GM10248 (cell line): Measurements from ENCODE around the gene NUDT19.
A peak's percentile ranks its signal among the peaks of the same experiment; 100 is the strongest.

ENCODE experiments used
- CTCF ChIA-PET: fragments of 300-600 bp; sonication (Branson Sonifier 250); formaldehyde crosslinking; extraction: SDS; loops from one replicate; lab custom pipeline; 2021; ENCODE audit warnings: antibody characterized with exemption; lab: Yijun Ruan, JAX
- POLR2A ChIA-PET: fragments of 350-650 bp; sonication (Branson Sonifier 250); formaldehyde crosslinking; extraction: SDS; loops from one replicate; lab custom pipeline; 2020; ENCODE audit warnings: antibody characterized with exemption; lab: Yijun Ruan, JAX
- DNase-seq: peaks from one replicate; pipeline ENCODE4 v3.0.0; 2012; ENCODE audit errors: extremely low spot score
- TF ChIP-seq, protein P1 (sequence below): IDR thresholded peaks from 2 replicates; pipeline ENCODE4 v1.5.1; 2012; ENCODE audit warnings: mild to moderate bottlenecking, low read depth; ENCODE audit errors: extremely low read depth, missing control alignments, control extremely low read depth

NUDT19 gene

DNA sequence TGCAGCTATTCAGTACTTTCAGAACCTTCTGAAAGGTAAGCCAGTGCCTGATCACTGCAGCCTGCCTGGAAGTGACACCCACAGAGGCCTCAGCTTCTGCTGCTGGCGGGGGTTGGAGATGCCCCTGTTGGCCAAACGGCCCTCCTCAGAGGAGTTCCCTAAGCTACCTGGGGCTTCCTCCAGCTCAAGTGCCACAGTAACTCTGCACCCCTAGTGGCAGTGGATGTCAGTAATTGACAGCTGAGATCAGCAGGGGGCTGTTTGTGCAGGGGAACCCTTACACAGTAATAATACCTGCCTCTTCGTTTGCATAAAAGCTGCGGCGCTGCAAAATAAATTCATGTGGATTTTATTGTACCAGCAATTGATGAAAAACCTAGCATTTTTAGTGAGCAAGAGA is 56.9 kb downstream of the NUDT19 start:
- CTCF ChIA-PET = interaction anchor here (0.8 to 1.3 kb wide), 6 partner anchors 9 to 61 kb away, joined by 3 to 7 read pairs (median 4); partner anchors contain the start of gene NUDT19
- TF ChIP-seq, protein P1, sequence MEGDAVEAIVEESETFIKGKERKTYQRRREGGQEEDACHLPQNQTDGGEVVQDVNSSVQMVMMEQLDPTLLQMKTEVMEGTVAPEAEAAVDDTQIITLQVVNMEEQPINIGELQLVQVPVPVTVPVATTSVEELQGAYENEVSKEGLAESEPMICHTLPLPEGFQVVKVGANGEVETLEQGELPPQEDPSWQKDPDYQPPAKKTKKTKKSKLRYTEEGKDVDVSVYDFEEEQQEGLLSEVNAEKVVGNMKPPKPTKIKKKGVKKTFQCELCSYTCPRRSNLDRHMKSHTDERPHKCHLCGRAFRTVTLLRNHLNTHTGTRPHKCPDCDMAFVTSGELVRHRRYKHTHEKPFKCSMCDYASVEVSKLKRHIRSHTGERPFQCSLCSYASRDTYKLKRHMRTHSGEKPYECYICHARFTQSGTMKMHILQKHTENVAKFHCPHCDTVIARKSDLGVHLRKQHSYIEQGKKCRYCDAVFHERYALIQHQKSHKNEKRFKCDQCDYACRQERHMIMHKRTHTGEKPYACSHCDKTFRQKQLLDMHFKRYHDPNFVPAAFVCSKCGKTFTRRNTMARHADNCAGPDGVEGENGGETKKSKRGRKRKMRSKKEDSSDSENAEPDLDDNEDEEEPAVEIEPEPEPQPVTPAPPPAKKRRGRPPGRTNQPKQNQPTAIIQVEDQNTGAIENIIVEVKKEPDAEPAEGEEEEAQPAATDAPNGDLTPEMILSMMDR = peak; percentile 64
- peak; percentile 35 for DNase-seq
- POLR2A ChIA-PET = interaction anchor here (0.6 kb wide), 1 partner anchor 548 kb away, joined by 3 read pairs; no protein-coding TSS in a partner anchor

DNA sequence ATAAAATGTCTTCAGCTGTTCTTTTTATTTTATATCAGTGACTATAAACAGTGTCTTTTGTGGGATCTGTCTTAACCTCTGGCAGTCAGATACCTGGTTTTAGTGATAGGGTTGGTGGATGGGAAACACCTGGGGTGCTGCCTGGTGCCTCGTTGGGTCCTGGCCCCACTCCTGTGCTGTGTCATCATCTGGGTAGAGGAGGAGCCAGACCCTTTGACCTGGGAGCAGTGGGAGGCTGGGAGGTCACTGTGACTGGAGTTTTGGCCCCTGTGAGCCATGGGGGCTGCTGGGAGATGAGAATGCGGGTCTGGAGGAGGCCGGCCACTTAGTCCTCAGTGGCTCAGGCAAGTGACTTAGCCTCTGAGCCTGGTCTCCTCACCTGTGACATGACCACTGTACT is 57.3 kb downstream of the NUDT19 start:
- ChIA-PET POLR2A (interaction anchor here (0.6 kb wide), 1 partner anchor 548 kb away, joined by 3 read pairs; no protein-coding TSS in a partner anchor), CTCF (interaction anchor here (0.9 to 1.3 kb wide), 4 partner anchors 8 to 57 kb away, joined by 4 to 7 read pairs (median 4); partner anchors contain the start of gene NUDT19)
- DNase-seq = no peak
- TF ChIP-seq, protein P1 = no peak

DNA sequence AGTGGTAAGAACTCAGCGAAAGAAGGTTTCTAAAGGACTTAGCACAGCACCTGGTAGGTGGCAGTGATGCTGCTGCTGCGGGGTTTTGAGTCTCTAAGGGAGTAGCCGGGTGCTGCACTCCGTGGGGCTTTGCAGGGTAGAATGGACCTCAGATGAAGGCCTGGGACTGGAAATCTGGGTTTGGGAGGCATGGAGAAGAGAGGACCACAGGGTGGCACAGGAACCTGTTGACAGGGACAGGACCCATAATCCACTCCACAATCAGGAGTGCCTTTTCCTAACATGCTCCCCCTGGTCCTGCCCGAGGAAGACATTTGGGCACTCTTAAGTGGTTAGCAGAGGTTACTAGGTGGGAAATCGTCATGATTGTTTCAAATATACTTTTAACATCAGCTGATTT is 57.7 kb downstream of the NUDT19 start:
- CTCF ChIA-PET = interaction anchor here (1.1 kb wide), 1 partner anchor 27 kb away, joined by 4 read pairs; no protein-coding TSS in a partner anchor
- no peak for DNase-seq
- POLR2A ChIA-PET = interaction anchor here (0.6 kb wide), 1 partner anchor 547 kb away, joined by 3 read pairs; no protein-coding TSS in a partner anchor
- TF ChIP-seq, protein P1 = no peak

DNA sequence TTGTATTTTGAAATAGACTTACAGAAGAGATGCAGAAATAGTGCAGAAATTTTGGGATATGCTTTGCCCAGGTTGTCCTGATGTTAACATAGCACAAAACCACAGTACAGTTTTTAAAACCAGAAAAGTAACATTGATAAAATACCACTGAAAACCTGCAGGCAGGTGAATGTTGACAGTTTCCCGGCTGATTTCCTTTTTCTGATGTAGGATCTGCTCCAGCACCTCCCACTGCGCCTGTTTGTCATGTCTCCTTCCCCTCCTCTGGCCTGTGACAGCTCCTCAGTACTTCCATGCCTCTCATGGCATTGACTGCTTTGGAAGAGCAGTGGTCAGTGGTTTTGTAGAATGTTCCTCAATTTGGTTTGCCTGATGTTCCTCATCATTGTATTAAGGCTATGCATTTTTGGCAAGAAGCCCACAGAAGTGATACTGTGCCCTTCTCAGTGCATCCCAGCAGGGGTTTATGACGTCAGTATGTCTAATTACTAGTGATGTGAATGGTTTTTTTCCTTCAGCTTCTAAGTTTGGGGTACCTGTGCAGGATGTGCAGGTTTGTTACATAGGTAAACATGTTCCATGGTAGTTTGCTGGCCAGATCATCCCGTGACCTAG is 58.9 kb downstream of the NUDT19 start:
- TF ChIP-seq, protein P1 = no peak
- no peak for DNase-seq
- CTCF ChIA-PET = interaction anchor here (0.9 kb wide), 1 partner anchor 383 kb away, joined by 3 read pairs; no protein-coding TSS in a partner anchor
- POLR2A ChIA-PET = no interaction called here

DNA sequence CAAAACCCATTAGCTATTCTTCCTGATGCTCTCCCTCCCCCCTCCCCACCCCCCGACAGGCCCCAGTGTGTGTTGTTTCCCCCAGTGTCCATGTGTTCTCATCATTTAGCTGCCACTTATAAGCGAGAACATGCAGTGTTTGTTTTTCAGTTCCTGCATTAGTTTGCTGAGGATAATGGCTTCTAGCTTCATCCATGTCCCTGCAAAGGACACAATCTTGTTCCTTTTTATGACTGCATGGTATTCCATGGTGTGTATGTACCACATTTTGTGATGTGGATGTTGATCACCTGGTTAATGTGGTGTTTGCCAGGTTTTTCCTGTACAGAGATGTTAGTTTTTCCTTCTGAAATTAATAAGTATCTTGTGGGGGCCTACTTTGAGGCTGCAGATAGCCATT is 59.4 kb downstream of the NUDT19 start:
- no peak for DNase-seq
- ChIA-PET CTCF (interaction anchor here (0.9 kb wide), 1 partner anchor 383 kb away, joined by 3 read pairs; no protein-coding TSS in a partner anchor), POLR2A (interaction anchor here (0.6 kb wide), 1 partner anchor 159 kb away, joined by 3 read pairs; no protein-coding TSS in a partner anchor)
- TF ChIP-seq, protein P1 = no peak

DNA sequence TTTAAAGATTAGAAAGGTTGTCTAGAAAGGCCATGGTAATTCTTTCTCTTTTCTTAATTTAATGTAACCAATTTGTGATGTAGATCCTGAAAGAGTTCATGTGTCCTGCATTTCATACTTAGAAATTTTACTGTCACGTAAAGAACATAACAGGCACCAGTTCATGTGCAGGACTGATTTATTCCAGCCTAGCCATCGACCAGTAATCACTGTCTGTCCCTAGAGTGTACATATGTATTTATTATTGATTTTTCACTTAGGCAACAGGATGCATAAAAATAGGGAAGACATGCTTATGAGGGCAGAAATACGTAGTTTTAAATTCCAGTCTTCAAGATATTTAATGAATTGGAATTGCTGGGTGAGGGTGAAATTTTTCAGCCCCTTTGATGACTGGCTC is 65.6 kb downstream of the NUDT19 start:
- ChIA-PET POLR2A (no interaction called here), CTCF (interaction anchor here (1.6 kb wide), 1 partner anchor 9 kb away, joined by 4 read pairs; no protein-coding TSS in a partner anchor)
- TF ChIP-seq, protein P1 = no peak
- DNase-seq = no peak
